GM19452 (cell line): Measurements from ENCODE around the gene MEGF11.
"Not testable (repeated sequence)": the region's sequence is repeated elsewhere in the genome, so short reads cannot be mapped to it uniquely, and the experiment has no call there.

Experiments
- ATAC-seq: cut with Tn5 transposase; IDR thresholded peaks from one replicate; pipeline ENCODE4 v1.9.1; 2021; ENCODE audit not compliant: unreplicated experiment

MEGF11 gene

GRCh38 chr15:65981837-65982626, 271.5 kb downstream of the MEGF11 start:
- ATAC-seq, result no peak

DNA sequence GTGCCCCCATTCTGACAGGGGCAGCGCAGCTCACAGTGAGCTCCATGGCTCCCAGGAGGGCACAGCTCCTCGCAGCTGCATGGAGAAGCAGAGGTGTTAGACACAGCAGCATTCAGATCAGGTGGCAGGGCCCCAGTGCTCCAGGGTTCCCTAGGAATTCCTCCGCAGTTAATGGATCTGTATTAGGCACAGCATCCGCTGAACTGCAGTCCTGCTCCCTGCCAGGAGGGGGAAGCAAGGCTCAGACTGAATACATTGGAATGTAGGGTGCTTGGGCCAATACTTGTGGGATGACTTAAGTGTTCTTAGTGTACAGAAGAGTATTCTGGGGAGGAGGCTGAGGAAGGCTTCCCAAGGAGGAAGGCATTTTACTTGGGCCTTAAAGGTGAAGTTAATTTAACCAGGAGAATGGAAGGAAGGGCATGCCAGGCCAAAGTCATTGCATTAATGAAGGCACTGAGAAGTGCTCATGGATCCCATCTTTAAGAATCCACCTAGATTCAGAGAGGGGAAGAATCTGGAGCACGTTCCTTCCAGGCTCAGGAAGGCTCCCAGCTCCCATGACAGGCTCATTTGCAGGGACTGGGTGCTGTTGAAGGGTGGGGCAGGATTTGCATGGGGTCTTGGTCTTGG, 272.6 kb downstream of the MEGF11 start:
- ATAC-seq, result no peak

GRCh38 chr15:65979837-65980236, 273.7 kb downstream of the MEGF11 start:
- ATAC-seq, result no peak

DNA sequence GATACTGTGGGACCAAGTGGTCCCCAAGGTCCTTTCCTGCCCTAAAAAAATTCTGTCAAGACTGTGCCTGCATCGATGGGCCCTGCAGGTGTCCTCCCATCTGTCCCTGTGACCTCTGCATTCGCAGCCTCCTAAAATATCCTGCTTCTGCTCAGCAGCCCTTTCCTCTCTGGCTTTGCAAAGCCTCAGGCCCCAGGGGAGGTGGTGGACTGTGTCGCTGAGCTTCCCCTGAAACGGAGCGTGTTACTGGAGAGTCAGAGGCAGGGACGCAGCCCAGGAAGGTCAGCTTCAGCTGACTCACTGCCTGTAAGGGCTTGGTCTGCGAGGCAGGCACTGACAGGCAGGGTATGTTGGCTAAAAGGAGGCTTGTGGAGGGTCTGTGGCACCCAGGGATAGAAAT, 274.2 kb downstream of the MEGF11 start:
- no peak for ATAC-seq

GRCh38 chr15:65978110-65978509, 275.4 kb downstream of the MEGF11 start:
- no peak for ATAC-seq

DNA sequence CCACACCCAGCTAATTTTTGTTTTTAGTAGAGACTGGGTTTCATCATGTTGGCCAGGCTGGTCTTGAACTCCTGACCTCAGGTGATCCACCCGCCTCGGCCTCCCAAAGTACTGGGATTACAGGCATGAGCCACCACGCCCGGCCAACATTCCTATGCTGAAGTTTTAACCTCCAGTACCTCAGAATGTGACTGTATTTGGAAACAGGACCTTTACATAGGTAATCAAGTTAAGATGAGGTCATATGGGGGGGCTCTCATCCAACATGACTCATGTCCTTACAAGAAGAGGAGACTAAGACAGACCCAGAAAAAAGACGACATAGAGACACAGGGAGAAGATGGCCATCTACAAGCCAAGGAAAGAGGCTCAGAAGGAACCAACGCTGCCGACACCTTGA, 277.4 kb downstream of the MEGF11 start:
- not testable (repeated sequence) for ATAC-seq

GRCh38 chr15:65971741-65971995, 281.9 kb downstream of the MEGF11 start:
- ATAC-seq, result no peak

DNA sequence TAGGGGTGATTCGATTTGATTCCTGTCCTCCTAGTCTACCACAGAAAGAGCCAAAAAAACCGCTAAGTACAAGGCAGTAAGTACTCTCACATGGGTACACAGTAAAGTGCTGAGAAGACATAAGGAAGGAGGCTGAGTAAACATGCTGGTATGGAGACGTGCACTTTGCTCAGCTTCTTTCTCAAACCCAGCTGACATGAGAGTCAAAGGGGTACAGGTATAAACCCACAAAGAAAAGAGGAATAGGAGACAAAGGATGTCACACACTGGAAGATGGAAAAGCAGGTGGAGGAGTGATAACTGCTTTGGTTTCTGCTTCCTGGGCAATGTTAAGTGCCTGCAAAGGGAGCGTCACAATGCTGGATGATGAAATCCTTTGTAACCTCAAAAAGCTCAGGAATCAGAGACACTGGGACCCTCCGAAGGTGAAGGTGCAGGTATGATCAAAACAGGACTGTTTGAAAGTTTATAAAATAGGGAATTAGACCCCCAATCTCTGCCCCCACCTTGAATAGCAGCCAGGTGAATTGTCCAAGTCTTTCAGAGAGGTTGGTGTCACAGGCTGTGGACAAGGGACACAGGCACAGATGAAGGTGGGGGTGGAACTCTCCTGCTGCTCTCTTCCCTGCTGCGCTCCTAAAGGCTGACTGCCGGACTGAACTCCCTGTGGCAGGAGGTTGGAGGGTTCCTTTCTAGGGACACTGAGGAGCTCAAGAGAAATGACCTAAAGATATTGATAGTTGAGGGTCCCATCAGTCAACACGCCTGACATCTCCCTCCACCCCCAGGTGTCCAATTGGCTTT, 282.4 kb downstream of the MEGF11 start:
- no peak for ATAC-seq

- no peak for ATAC-seq
These were observed 283.4 kb downstream of the MEGF11 start for GRCh38 chr15:65969865-65970816.

GRCh38 chr15:65968511-65968910, 285.0 kb downstream of the MEGF11 start:
- ATAC-seq, result no peak

DNA sequence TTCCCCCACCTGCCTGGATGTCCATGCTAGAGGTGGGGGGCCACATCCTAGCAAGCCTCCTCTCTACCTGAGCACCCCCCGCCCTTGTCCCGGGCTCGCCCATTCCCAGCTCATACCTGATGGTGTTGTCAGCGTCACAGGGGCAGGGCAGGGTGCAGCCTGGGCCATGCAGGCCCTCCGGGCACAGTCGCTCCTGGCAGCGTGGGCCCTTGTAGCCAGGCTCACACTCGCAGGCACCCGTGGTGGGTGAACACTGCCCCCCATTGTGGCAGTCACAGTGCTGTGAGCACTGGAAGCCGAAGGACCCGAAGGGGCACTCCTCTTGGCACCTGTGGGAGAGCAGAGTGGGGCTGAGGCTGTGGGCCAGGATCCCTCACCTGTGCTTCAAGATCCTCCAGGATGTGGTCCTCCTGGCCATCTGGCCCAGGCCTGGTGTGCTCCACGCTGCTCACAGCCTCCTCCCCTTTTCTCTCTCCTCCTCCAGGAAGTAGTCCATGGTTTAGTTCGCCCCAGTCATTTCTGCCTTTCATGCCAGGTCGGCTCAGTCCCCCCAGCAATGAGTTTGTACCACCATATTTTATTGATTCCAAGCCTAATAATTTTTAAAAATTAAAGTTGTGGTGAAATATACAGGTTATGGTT, 288.6 kb downstream of the MEGF11 start:
- no peak for ATAC-seq

GRCh38 chr15:65963911-65964482, 289.6 kb downstream of the MEGF11 start:
- ATAC-seq, result no peak

DNA sequence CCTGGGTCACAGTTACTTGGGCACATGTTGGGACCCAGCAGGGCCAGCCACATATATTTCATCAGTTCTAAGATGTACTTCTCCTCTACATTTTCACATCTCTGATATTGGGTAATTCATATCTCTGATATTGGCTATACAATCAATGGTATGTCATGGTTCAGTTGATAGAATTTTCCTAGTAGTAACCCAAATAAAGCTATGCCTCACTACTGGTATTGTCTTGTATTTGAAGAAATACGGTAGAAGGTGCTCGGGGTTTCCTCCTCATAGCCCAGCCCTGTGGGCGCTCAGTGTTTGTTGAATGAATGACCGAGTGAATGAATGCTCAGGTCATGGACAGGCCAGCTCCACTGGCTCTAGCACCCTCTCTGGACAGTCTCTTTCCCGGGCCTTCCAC, 290.2 kb downstream of the MEGF11 start:
- ATAC-seq, result no peak

DNA sequence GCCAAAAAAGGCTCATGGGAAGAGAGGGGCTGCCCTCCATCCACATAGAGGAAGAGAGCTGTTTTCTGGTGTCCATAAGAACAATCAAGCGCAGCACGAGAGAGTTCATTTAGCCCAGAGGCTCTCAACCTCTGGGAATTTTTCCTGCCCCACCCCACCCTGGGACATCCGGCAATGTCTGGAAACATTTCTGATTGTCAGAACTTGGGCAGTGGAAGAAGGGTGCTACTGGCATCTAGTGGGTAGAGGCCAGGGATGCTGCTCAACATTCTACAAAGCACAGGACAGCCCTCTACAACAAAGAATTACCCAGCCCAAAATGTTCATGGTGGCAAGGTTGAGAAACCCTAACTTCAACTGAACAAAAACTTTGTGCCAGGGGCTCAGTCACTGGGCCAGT, 291.4 kb downstream of the MEGF11 start:
- ATAC-seq, result no peak

- ATAC-seq, result no peak
These were observed 293.0 kb downstream of the MEGF11 start for GRCh38 chr15:65960586-65960985.

DNA sequence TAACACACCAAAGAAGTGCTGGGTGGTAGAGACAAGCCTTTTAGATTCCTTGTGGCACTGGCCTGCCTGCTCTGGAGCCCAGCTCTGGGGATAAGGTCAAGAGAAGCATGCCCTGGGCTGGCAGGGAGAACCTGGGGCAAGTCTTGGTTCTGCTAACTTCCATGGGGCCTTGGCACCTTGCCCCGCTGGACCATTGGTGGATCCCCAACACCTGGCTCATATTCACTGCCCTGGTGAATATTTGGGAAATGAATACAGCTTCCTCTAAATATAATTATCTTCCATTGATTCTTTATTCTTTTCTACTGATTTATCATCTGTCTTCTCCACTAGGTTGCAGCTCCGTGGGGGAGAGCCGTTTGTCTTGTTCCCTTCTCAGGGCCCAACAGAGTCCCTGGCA, 294.7 kb downstream of the MEGF11 start:
- ATAC-seq, result no peak

DNA sequence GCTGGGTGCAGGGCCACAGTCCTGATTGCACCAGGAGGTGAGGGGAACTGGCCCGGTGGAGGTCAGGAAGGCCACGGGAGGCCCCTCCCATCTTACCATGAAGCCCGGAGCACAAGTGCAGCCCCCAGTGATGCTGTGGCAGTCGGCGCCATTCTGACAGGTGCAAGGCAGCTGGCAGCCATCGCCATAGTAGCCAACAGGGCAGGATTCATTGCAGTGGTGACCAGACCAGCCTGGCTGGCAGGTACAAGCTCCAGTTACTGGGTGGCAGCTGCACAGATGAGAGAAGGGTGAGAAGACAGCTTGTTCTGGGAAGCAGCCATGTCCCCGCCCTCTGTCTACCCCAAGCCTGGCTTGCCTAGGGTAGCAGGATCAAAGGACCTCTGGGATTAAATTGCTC, 296.1 kb downstream of the MEGF11 start:
- no peak for ATAC-seq

GRCh38 chr15:65956899-65957298, 296.7 kb downstream of the MEGF11 start:
- no peak for ATAC-seq

- no peak for ATAC-seq
These were observed 297.2 kb downstream of the MEGF11 start for GRCh38 chr15:65956307-65956706.

DNA sequence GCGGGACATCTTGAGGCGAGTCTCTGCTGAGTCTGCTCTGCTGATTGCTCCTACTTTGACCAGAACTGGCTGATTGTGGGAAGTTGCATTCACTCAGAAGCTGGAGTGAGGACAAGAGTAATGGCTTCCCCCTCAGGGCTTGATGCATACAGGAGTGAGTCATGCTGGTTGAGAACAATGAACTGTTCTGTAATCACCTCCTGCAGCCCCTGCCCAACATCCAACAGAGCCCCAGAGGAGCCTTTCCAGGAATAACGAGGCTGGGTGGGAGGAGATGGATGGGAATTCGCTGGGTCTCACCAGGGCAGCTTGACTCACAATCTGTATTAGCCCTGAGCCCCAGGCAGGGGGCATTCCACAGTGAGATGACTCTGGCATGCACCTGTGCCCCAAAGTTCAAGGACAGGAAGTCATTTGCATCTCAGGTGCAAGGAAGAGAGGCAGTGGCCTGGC, 299.2 kb downstream of the MEGF11 start:
- ATAC-seq, result no peak
